IPS-15b (cell line): ENCODE measurements around the gene KCTD17.

Experiments
- H3K27me3 ChIP-seq: one replicate; pipeline ENCODE4 v1.6.1; 2013; ENCODE audit warnings: low read length; ENCODE audit not compliant: control insufficient read depth, insufficient read depth
- H3K36me3 ChIP-seq: one replicate; pipeline ENCODE4 v1.6.1; 2013; ENCODE audit warnings: low read length; ENCODE audit not compliant: control insufficient read depth, insufficient read depth
- H3K4me1 ChIP-seq: one replicate; pipeline ENCODE4 v1.6.1; 2013; ENCODE audit warnings: mild to moderate bottlenecking, low read length; ENCODE audit not compliant: control insufficient read depth, insufficient read depth
- H3K4me3 ChIP-seq: one replicate; pipeline ENCODE4 v1.5.1; 2013; ENCODE audit warnings: low read depth, low read length
- H3K9ac ChIP-seq: one replicate; pipeline ENCODE4 v1.6.1; 2013; ENCODE audit warnings: low read depth, mild to moderate bottlenecking, low read length
- H3K9me3 ChIP-seq: one replicate; pipeline ENCODE4 v1.6.1; 2013; ENCODE audit warnings: mild to moderate bottlenecking, low read length; ENCODE audit not compliant: control insufficient read depth, insufficient read depth

Gene KCTD17

GRCh38 chr22:37047006-37047405, 4.5 kb upstream of the KCTD17 start:
- Histone ChIP-seq H3K9me3 (no peaks in the 10 kb centered on the region), H3K27me3 (peaks cover 5% of the 10 kb centered on the region), H3K4me1 (no peaks in the 10 kb centered on the region), H3K36me3 (no peaks in the 10 kb centered on the region), H3K4me3 (no peak overlapping the region), H3K9ac (no peak overlapping the region)

- Histone ChIP-seq H3K36me3 (no peaks in the 10 kb centered on the region), H3K4me3 (no peak overlapping the region), H3K27me3 (peaks cover 5% of the 10 kb centered on the region), H3K9me3 (no peaks in the 10 kb centered on the region), H3K4me1 (no peaks in the 10 kb centered on the region), H3K9ac (no peak overlapping the region)
Measured at GRCh38 chr22:37048133-37048532, 3.4 kb upstream of the KCTD17 start.

GRCh38 chr22:37049224-37049623, 2.3 kb upstream of the KCTD17 start:
- no peak overlapping the region for H3K9ac ChIP-seq
- no peak overlapping the region for H3K4me3 ChIP-seq
- no peaks in the 10 kb centered on the region for H3K4me1 ChIP-seq
- peaks cover 5% of the 10 kb centered on the region for H3K27me3 ChIP-seq
- H3K9me3 ChIP-seq: no peaks in the 10 kb centered on the region
- peaks cover 3% of the 10 kb centered on the region for H3K36me3 ChIP-seq

- Histone ChIP-seq H3K4me3 (no peak overlapping the region), H3K36me3 (peaks cover 4% of the 10 kb centered on the region), H3K27me3 (peaks cover 4% of the 10 kb centered on the region), H3K9ac (no peak overlapping the region), H3K4me1 (no peaks in the 10 kb centered on the region), H3K9me3 (no peaks in the 10 kb centered on the region)
Measured at GRCh38 chr22:37050913-37051312, 629 bp upstream of the KCTD17 start.

- Histone ChIP-seq H3K36me3 (peaks cover 15% of the 10 kb centered on the region), H3K4me1 (no peaks in the 10 kb centered on the region), H3K27me3 (peaks cover 4% of the 10 kb centered on the region), H3K9ac (no peak overlapping the region), H3K9me3 (no peaks in the 10 kb centered on the region), H3K4me3 (peak overlapping the region; percentile 79)
Measured at GRCh38 chr22:37052386-37053309, 1.1 kb downstream of the KCTD17 start.

GRCh38 chr22:37053310-37054055, 1.9 kb downstream of the KCTD17 start:
- H3K27me3 ChIP-seq: peaks cover 4% of the 10 kb centered on the region
- H3K9me3 ChIP-seq: no peaks in the 10 kb centered on the region
- no peak overlapping the region for H3K9ac ChIP-seq
- no peak overlapping the region for H3K4me3 ChIP-seq
- H3K36me3 ChIP-seq: peaks cover 22% of the 10 kb centered on the region
- H3K4me1 ChIP-seq: no peaks in the 10 kb centered on the region

GRCh38 chr22:37054056-37054395, 2.5 kb downstream of the KCTD17 start:
- Histone ChIP-seq H3K4me3 (no peak overlapping the region), H3K4me1 (no peaks in the 10 kb centered on the region), H3K36me3 (peaks cover 27% of the 10 kb centered on the region), H3K9ac (no peak overlapping the region), H3K27me3 (peaks cover 4% of the 10 kb centered on the region), H3K9me3 (no peaks in the 10 kb centered on the region)

GRCh38 chr22:37054600-37055365, 3.2 kb downstream of the KCTD17 start:
- Histone ChIP-seq H3K27me3 (peaks cover 4% of the 10 kb centered on the region), H3K9ac (no peak overlapping the region), H3K36me3 (peaks cover 33% of the 10 kb centered on the region), H3K4me1 (no peaks in the 10 kb centered on the region), H3K4me3 (no peak overlapping the region), H3K9me3 (no peaks in the 10 kb centered on the region)

- Histone ChIP-seq H3K4me3 (no peak overlapping the region), H3K27me3 (no peaks in the 10 kb centered on the region), H3K36me3 (peaks cover 39% of the 10 kb centered on the region), H3K9me3 (no peaks in the 10 kb centered on the region), H3K4me1 (no peaks in the 10 kb centered on the region), H3K9ac (no peak overlapping the region)
Measured at GRCh38 chr22:37056246-37056645, 4.7 kb downstream of the KCTD17 start.

- H3K27me3 ChIP-seq: no peaks in the 10 kb centered on the region
- H3K4me1 ChIP-seq: no peaks in the 10 kb centered on the region
- H3K9ac ChIP-seq: no peak overlapping the region
- no peaks in the 10 kb centered on the region for H3K9me3 ChIP-seq
- H3K36me3 ChIP-seq: peaks cover 40% of the 10 kb centered on the region
- H3K4me3 ChIP-seq: no peak overlapping the region
Measured at GRCh38 chr22:37057226-37057625, 5.7 kb downstream of the KCTD17 start.

GRCh38 chr22:37057796-37058510, 6.4 kb downstream of the KCTD17 start:
- Histone ChIP-seq H3K9ac (no peak overlapping the region), H3K4me1 (peaks cover 2% of the 10 kb centered on the region), H3K27me3 (no peaks in the 10 kb centered on the region), H3K9me3 (no peaks in the 10 kb centered on the region), H3K36me3 (peaks cover 40% of the 10 kb centered on the region), H3K4me3 (no peak overlapping the region)
